T follicular helper cell (primary cell): ENCODE results near the gene CNOT3.

Source experiments
- DNase-seq: peaks from one replicate; pipeline ENCODE4 v3.0.0-alpha.2; 2020; ENCODE audit warnings: low read depth

CNOT3 gene

GRCh38 chr19:54151362-54152035, 13.9 kb downstream of the CNOT3 start:
- DNase-seq, result no peak

GRCh38 chr19:54152267-54152666, 14.7 kb downstream of the CNOT3 start:
- DNase-seq, result no peak

GRCh38 chr19:54152878-54153524, 15.4 kb downstream of the CNOT3 start:
- DNase-seq, result no peak

- no peak for DNase-seq
These were observed 16.3 kb downstream of the CNOT3 start for GRCh38 chr19:54153731-54154326.

- no peak for DNase-seq
These were observed 17.2 kb downstream of the CNOT3 start for GRCh38 chr19:54154603-54155345.

GRCh38 chr19:54155694-54156093, 18.1 kb downstream of the CNOT3 start:
- no peak for DNase-seq

- DNase-seq, result no peak
These were observed 18.9 kb downstream of the CNOT3 start for GRCh38 chr19:54156490-54156889.

- DNase-seq, result no peak
These were observed 19.4 kb downstream of the CNOT3 start for GRCh38 chr19:54156953-54157352.

GRCh38 chr19:54158812-54159351, 21.3 kb downstream of the CNOT3 start:
- no peak for DNase-seq

- peak; percentile 99 for DNase-seq
These were observed 22.0 kb downstream of the CNOT3 start, which contains the start of gene LENG1 for GRCh38 chr19:54159352-54160181. LENG1 (minus strand) TSS chr19:54159721; CDS start chr19:54159695, 26 bp downstream.

GRCh38 chr19:54160182-54160811, 22.7 kb downstream of the CNOT3 start:
- no peak for DNase-seq

- DNase-seq, result no peak
These were observed 23.3 kb downstream of the CNOT3 start for GRCh38 chr19:54160854-54161253.

GRCh38 chr19:54162241-54162805, 24.8 kb downstream of the CNOT3 start:
- DNase-seq, result peak; percentile 73

- no peak for DNase-seq
These were observed 25.3 kb downstream of the CNOT3 start for GRCh38 chr19:54162884-54163283.

- DNase-seq, result no peak
These were observed 27.0 kb downstream of the CNOT3 start for GRCh38 chr19:54164369-54165068.

- no peak for DNase-seq
These were observed 27.7 kb downstream of the CNOT3 start for GRCh38 chr19:54165222-54165621.

GRCh38 chr19:54168174-54168917, 30.8 kb downstream of the CNOT3 start:
- peak; percentile 82 for DNase-seq

GRCh38 chr19:54169149-54169740, 31.7 kb downstream of the CNOT3 start:
- DNase-seq, result no peak
